Measurements from ENCODE around the gene HJURP.
"Not testable (repeated sequence)": the region's sequence is repeated elsewhere in the genome, so short reads cannot be mapped to it uniquely, and the experiment has no call there.

HJURP gene

GRCh38 chr2:233854241-233854981 lies at the start of gene HJURP:
HJURP (minus strand) TSS chr2:233854535; CDS start chr2:233854500, 35 bp downstream.
- peak; percentile 88 to 89 for DNase-seq (ENCODE audit: low read depth in 2 of 2)

GRCh38 chr2:233901884-233902283 lies 47.5 kb upstream of the HJURP start:
- no peak for DNase-seq (ENCODE audit: low read depth in 2 of 2)

- DNase-seq (ENCODE audit: low read depth in 2 of 2), result no peak
Measured at GRCh38 chr2:233901367-233901766, 47.0 kb upstream of the HJURP start.

GRCh38 chr2:233896253-233896652 lies 41.9 kb upstream of the HJURP start:
- not testable (repeated sequence) for DNase-seq (ENCODE audit: low read depth in 2 of 2)

- DNase-seq (ENCODE audit: low read depth in 2 of 2), result no peak
Measured at GRCh38 chr2:233892793-233893192, 38.5 kb upstream of the HJURP start.

GRCh38 chr2:233882353-233882752 lies 28.0 kb upstream of the HJURP start:
- DNase-seq (ENCODE audit: low read depth in 2 of 2), result no peak

- not testable (repeated sequence) for DNase-seq (ENCODE audit: low read depth in 2 of 2)
Measured at GRCh38 chr2:233872125-233872524, 17.8 kb upstream of the HJURP start.

GRCh38 chr2:233871432-233871831 lies 17.1 kb upstream of the HJURP start:
- no peak for DNase-seq (ENCODE audit: low read depth in 2 of 2)

GRCh38 chr2:233867993-233868532 lies 13.7 kb upstream of the HJURP start, which contains the start of gene MSL3B:
MSL3B (minus strand) TSS chr2:233868386.
- peak; percentile 31 to 41 for DNase-seq (ENCODE audit: low read depth in 2 of 2)

- DNase-seq (ENCODE audit: low read depth in 2 of 2), result no peak
Measured at GRCh38 chr2:233866479-233866878, 12.1 kb upstream of the HJURP start.

- no peak for DNase-seq (ENCODE audit: low read depth in 2 of 2)
Measured at GRCh38 chr2:233865838-233866237, 11.5 kb upstream of the HJURP start.

GRCh38 chr2:233862261-233862768 lies 8.0 kb upstream of the HJURP start:
- no peak for DNase-seq (ENCODE audit: low read depth in 2 of 2)

GRCh38 chr2:233858331-233858730 lies 4.0 kb upstream of the HJURP start:
- no peak for DNase-seq (ENCODE audit: low read depth in 2 of 2)

GRCh38 chr2:233857511-233858141 lies 3.3 kb upstream of the HJURP start:
- DNase-seq (ENCODE audit: low read depth in 2 of 2), result peak; percentile 26 to 51

GRCh38 chr2:233856184-233856583 lies 1.8 kb upstream of the HJURP start:
- DNase-seq (ENCODE audit: low read depth in 2 of 2), result no peak

- no peak for DNase-seq (ENCODE audit: low read depth in 2 of 2)
Measured at GRCh38 chr2:233855345-233855744, 1.0 kb upstream of the HJURP start.

GRCh38 chr2:233853883-233854240 lies 473 bp downstream of the HJURP start:
- no peak for DNase-seq (ENCODE audit: low read depth in 2 of 2)

- DNase-seq (ENCODE audit: low read depth in 2 of 2), result no peak
Measured at GRCh38 chr2:233853353-233853752, 982 bp downstream of the HJURP start.

- no peak for DNase-seq (ENCODE audit: low read depth in 2 of 2)
Measured at GRCh38 chr2:233852056-233852455, 2.3 kb downstream of the HJURP start.

- DNase-seq (ENCODE audit: low read depth in 2 of 2), result no peak
Measured at GRCh38 chr2:233851169-233851568, 3.2 kb downstream of the HJURP start.

- DNase-seq (ENCODE audit: low read depth in 2 of 2), result no peak
Measured at GRCh38 chr2:233850745-233851144, 3.6 kb downstream of the HJURP start.

- no peak for DNase-seq (ENCODE audit: low read depth in 2 of 2)
Measured at GRCh38 chr2:233849607-233850271, 4.6 kb downstream of the HJURP start.
